Measurements from ENCODE around the gene TAF4. TPM values are rescaled to one million over a fixed set of nuclear protein-coding genes. Genes with fewer than 3 reads are reported as not detected.

Gene TAF4
- polyA plus RNA-seq, 10 donors, result 9.9 to 17.1 (median 13.4) TPM

GRCh38 chr20:62021793-62022385 lies 43.8 kb downstream of the TAF4 start:
- DNase-seq, result peak; percentile 17 to 34 (median 21)

GRCh38 chr20:62020935-62021701 lies 44.6 kb downstream of the TAF4 start:
- DNase-seq, result peak; percentile 41 to 89 (median 82)

GRCh38 chr20:62019881-62020492 lies 45.7 kb downstream of the TAF4 start:
- no peak for DNase-seq

GRCh38 chr20:62019144-62019805 lies 46.4 kb downstream of the TAF4 start:
- no peak for DNase-seq

- no peak for DNase-seq
Measured at GRCh38 chr20:62018437-62019143, 47.1 kb downstream of the TAF4 start.

GRCh38 chr20:62015540-62016288 lies 50.0 kb downstream of the TAF4 start:
- DNase-seq, result no peak

GRCh38 chr20:62014889-62015537 lies 50.7 kb downstream of the TAF4 start:
- DNase-seq, result no peak

GRCh38 chr20:62014488-62014775 lies 51.2 kb downstream of the TAF4 start:
- DNase-seq, result no peak

GRCh38 chr20:62012631-62013030 lies 53.0 kb downstream of the TAF4 start:
- no peak for DNase-seq

GRCh38 chr20:62011938-62012534 lies 53.6 kb downstream of the TAF4 start:
- DNase-seq, result no peak

- DNase-seq, result no peak
Measured at GRCh38 chr20:62011403-62011790, 54.3 kb downstream of the TAF4 start.

GRCh38 chr20:62010551-62011402 lies 54.9 kb downstream of the TAF4 start:
- peak; percentile 52 to 78 (median 58) for DNase-seq

- DNase-seq, result no peak
Measured at GRCh38 chr20:62009869-62010445, 55.7 kb downstream of the TAF4 start.

GRCh38 chr20:62009322-62009721 lies 56.4 kb downstream of the TAF4 start:
- no peak for DNase-seq

GRCh38 chr20:62008643-62009183 lies 57.0 kb downstream of the TAF4 start:
- no peak for DNase-seq

- no peak for DNase-seq
Measured at GRCh38 chr20:62007127-62007647, 58.5 kb downstream of the TAF4 start.

GRCh38 chr20:62006482-62006881 lies 59.2 kb downstream of the TAF4 start:
- no peak for DNase-seq

GRCh38 chr20:62004614-62005013 lies 61.1 kb downstream of the TAF4 start:
- no peak for DNase-seq
